Stimulated activated naive CD8-positive, alpha-beta T cell treated with anti-CD3 and anti-CD28 coated beads, Interleukin-15, amount 100 ng/mL, for 72 hours (primary cell): Measurements from ENCODE around the gene SEC16A.

Experiments
- ATAC-seq: fragments of 150-1000 bp; cut with Tn5 transposase; 2 replicates; pipeline ENCODE4 v1.10.0; 2021; ENCODE audit warnings: mild to moderate bottlenecking, moderate library complexity
- DNase-seq, 2 donors: peaks; one replicate each; pipeline ENCODE4 v3.0.0; 2021 to 2022
- H3K27ac Mint-ChIP-seq, 2 donors: one replicate each; pipeline ENCODE4 v1.8.0; 2022; ENCODE audit warnings: mild to moderate bottlenecking in 2 of 2, mixed read lengths in 2 of 2, moderate library complexity in 2 of 2
- H3K27me3 Mint-ChIP-seq: one replicate; pipeline ENCODE4 v1.8.0; 2022; ENCODE audit warnings: mixed read lengths
- H3K4me1 Mint-ChIP-seq: one replicate; pipeline ENCODE4 v1.8.0; 2022; ENCODE audit warnings: mild to moderate bottlenecking, mixed read lengths
- H3K4me3 Mint-ChIP-seq, 2 donors: one replicate each; pipeline ENCODE4 v1.8.0; 2022; ENCODE audit warnings: mild to moderate bottlenecking in 2 of 2, mixed read lengths in 2 of 2, moderate library complexity in 1 of 2
- H3K9me3 Mint-ChIP-seq, 2 donors: one replicate each; pipeline ENCODE4 v1.8.0; 2022; ENCODE audit warnings: mixed read lengths in 2 of 2

Gene SEC16A

DNA sequence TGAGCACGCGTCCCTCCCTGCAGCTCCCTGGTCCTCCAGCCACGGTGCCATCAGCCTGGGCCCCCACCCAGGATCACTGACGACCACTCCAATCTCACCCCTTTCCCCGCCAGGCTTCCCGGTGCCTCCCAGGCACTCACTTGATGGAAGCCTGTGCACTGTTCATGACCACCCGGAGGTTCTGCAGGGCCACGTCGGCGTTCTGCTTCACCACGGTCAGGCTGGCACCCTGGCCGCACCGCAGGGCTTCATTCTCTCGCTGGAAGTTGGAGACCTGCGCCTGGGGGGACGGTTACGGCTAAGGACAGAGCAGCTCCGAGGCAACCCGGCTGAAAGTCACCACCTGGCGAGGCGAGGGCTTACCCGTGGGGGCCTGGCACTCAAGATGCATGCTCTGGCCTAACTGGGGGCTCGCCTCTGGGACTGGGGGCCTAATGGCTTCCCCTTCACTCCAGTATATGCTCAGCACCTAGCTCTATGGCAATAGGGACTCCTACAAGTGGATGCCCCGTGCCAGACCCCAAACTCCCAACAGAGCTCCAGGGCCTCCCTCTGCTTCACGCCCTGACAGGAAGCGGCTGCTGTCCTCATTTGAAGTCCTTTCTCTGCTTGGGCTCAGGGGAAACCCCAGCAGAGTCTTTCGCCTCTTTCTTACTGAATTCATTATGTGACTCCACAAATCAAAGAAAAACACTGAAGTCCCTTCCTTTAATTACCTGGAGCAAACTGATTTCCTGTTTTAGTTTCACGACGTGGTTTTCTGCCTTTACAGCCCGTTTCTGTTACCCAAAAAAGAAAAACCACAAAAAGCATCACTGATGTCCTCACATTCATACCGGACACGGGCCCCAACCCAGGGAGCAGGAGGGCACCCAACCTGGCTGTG lies 78.7 kb downstream of the SEC16A start:
- Mint-ChIP-seq H3K4me3 (peak overlapping the region; percentile 71 to 75), H3K27me3 (no peaks in the 10 kb centered on the region), H3K4me1 (peaks cover 86% of the 10 kb centered on the region), H3K9me3 (no peaks in the 10 kb centered on the region), H3K27ac (peak overlapping the region; percentile 44 to 59)
- ATAC-seq = peak; percentile 62
- peak; percentile 55 to 74 for DNase-seq

DNA sequence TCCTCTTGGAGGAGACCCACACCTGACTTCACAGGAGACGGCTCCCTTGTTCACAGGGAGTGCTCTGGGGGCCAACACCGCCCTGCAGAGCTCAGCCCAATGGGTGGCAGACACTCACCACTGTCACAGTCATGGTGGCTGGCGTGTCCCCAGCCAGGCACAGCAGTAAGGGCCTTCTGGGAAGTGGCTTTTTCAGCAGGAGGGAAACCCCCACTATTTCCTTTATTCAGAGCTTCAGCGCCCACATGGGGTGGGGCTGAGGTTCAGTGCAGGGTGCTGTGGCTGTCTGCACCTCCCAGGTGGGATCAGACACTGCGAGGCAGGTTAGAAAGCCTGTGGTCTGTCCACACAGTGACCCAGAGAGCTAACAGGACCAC lies 79.3 kb downstream of the SEC16A start:
- Mint-ChIP-seq H3K27me3 (no peaks in the 10 kb centered on the region), H3K4me1 (peaks cover 86% of the 10 kb centered on the region), H3K27ac (peak overlapping the region; percentile 54 to 91), H3K4me3 (peak overlapping the region; percentile 71 to 75), H3K9me3 (no peaks in the 10 kb centered on the region)
- DNase-seq (peak; percentile 79 to 87), ATAC-seq (peak; percentile 87)

GRCh38 chr9:136402067-136402466 lies 80.8 kb downstream of the SEC16A start:
- Mint-ChIP-seq H3K27me3 (no peaks in the 10 kb centered on the region), H3K9me3 (no peaks in the 10 kb centered on the region), H3K4me3 (no peak overlapping the region), H3K4me1 (peaks cover 81% of the 10 kb centered on the region), H3K27ac (no peak overlapping the region)
- ATAC-seq (no peak), DNase-seq (no peak)

- H3K4me1 Mint-ChIP-seq = peaks cover 80% of the 10 kb centered on the region
- no peaks in the 10 kb centered on the region for H3K9me3 Mint-ChIP-seq
- DNase-seq = no peak
- H3K27ac Mint-ChIP-seq = no peak overlapping the region
- peak overlapping the region; percentile 19 to 51 for H3K4me3 Mint-ChIP-seq
- no peak for ATAC-seq
- H3K27me3 Mint-ChIP-seq = no peaks in the 10 kb centered on the region
Measured at GRCh38 chr9:136401173-136401922, 81.5 kb downstream of the SEC16A start.

DNA sequence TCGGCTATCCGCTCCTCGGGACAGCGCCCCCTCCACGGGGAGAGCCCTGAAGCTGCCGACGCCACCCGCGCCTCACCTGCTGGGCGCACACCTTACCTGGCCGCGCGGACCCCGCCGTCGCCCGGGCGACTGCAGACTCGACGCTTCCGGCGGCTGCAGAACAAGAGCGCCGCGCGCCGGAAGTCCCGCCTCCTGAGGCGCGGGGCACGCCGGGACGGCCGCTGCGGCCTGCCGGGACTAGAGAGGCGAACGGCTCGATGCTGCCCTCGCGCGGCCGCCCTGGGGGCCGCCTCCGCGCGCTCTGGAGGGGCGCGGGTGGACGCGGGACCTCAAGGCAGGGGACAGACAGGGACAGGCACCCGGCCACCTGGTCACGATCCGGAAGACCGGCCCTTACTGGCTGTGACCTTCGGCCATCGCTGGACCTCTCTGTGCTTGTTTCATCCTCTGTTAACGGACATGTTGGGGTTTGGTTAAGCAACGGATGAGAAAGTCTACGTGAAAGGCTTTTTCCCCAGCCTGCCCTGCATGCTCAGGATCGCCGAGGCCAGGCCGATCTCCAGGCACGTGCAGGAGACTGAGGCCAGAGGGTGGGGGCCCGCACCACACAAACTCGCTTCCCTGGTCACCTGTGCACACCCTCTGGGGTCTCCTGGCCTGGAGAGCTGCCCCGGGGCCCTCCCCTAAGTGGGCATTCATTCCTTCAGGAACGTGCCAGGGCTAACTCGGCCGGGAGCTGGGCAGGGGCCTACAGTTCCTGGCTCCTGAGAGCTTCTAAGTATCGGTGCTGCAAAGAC lies 82.6 kb downstream of the SEC16A start, which contains the start of gene SNAPC4:
Gene SNAPC4, minus strand, starts transcription at position 133 of the 797 bp plus-strand sequence. CDS start 1,742 bp downstream, outside the sequence.
- Mint-ChIP-seq H3K4me3 (peak within 1 kb of the TSS; percentile 91 to 93), H3K4me1 (peaks cover 71% of the 10 kb centered on the region), H3K27ac (peak within 1 kb of the TSS; percentile 87 to 88), H3K9me3 (no peaks in the 10 kb centered on the region), H3K27me3 (no peaks in the 10 kb centered on the region)
- ATAC-seq = peak; percentile 71
- peak; percentile 88 for DNase-seq

DNA sequence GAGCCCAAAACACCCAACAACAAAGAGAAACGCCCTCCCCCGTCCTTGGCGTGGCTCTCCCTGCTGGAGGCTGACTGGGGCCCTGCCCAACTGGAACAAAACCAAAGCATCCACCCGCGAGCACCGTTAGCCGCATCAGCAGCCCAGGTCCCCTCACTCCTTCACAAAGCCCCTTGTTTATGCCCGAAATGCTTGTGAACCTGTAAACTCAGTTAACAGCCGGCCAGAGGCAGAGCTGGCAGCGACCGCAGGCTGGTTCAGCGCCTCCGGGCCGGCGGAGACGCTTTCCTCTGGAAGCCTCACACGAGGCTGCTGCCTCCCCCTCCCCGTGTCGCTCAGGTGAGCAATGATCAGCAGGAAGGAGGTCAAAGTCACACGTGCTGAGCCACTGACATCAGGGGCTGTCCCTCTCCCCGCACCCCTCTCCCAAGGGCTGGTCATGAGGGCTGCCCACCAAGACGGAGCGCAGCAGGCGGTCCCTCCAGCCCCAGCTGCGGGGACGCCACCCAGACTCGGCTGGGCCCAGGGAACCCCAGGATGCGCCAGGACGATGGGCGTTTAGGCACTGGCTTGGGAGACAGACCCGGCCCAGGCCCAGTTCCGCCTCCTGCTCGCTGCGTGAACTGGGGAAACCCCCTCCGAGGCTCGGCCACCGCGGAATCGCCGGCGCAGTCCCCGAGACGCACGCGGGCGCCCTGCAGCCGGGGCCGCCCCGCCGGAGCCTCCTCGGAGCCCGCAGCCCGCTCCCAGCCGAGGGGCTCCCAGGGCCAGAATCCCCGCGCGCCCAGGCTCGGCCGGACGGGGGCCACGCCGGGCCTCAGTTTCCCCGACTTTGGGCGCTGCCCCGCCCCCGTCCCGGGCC lies 83.4 kb downstream of the SEC16A start:
- peak; percentile 32 to 61 for DNase-seq
- Mint-ChIP-seq H3K27ac (peak overlapping the region; percentile 7 to 87), H3K4me3 (peak overlapping the region; percentile 91 to 93), H3K4me1 (peaks cover 63% of the 10 kb centered on the region), H3K9me3 (no peaks in the 10 kb centered on the region), H3K27me3 (no peaks in the 10 kb centered on the region)
- ATAC-seq = peak; percentile 40

DNA sequence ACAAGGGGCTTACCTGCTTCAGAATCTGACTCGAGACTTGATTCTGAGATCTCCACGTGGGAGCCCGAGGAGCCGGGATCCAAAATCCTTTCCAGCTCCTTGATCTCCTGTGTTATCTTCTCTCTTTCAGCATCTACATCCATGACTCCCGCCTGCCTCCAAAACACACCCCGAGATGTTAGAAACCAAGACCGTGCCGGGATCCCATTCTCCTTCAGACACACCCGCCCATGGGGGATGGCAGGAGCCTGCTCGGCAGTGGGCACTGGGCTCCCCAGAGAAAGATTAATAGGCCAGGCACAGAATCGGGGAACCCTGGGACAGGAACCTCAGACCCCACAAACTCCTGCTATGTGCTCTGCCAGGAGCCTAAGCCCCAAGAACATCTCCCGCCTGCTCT lies 84.6 kb downstream of the SEC16A start:
- ATAC-seq (no peak), DNase-seq (no peak)
- Mint-ChIP-seq H3K9me3 (no peaks in the 10 kb centered on the region), H3K27ac (no peak overlapping the region), H3K4me3 (peak overlapping the region; percentile 91 to 93), H3K27me3 (no peaks in the 10 kb centered on the region), H3K4me1 (peaks cover 51% of the 10 kb centered on the region)

GRCh38 chr9:136397643-136398042 lies 85.2 kb downstream of the SEC16A start:
- H3K4me1 Mint-ChIP-seq = peaks cover 47% of the 10 kb centered on the region
- no peak for ATAC-seq
- no peak overlapping the region for H3K27ac Mint-ChIP-seq
- DNase-seq = no peak
- no peaks in the 10 kb centered on the region for H3K27me3 Mint-ChIP-seq
- peak overlapping the region in 1 of 2 donors; percentile 15 for H3K4me3 Mint-ChIP-seq
- no peaks in the 10 kb centered on the region for H3K9me3 Mint-ChIP-seq

- Mint-ChIP-seq H3K27me3 (no peaks in the 10 kb centered on the region), H3K4me1 (peaks cover 32% of the 10 kb centered on the region), H3K27ac (no peak overlapping the region), H3K4me3 (no peak overlapping the region), H3K9me3 (no peaks in the 10 kb centered on the region)
- DNase-seq (no peak), ATAC-seq (no peak)
Measured at GRCh38 chr9:136396219-136396515, 86.7 kb downstream of the SEC16A start.

DNA sequence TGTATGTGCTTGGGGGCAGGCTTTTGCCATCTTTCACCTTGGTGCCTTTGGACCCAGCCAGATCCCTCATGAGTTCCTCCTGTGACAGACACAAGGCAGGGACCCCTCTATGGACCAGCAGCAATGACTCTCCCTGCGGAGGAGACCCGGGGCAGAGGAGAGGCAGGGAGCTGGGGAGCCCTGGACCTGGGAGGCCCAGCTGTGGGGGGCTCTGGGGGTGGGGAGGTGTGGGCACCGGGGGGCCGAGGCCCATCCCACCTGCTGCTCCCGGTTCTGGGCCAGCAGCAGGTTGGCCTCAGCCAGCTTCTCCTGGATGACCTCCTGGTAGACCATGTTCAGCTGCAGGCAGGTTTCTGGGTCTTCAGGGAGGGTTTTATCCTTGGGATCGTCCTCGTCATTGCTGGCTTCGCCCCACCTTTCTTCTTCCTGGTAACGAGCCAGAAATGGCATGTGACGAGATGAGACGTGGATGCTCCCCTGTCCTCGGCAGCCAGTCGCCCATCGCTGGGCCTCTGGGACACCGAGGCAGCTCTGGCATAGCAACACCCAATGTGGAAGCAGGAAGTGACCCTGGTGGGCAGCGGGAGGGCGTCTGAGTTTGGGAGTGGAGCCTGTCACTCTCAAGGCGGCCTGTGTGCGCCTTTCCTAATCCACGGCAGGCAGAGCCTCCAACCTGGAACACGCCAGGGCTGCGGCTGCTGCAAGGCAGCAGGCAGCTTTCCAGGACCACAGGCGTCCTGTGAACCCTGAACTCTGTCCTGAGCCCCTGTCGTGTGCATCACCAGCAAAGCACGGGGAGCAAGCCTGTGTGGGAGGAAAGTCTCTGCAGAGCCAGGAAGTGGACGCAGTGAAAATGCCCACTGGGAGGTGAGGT lies 87.3 kb downstream of the SEC16A start:
- H3K4me3 Mint-ChIP-seq = no peak overlapping the region
- ATAC-seq (no peak), DNase-seq (no peak)
- no peaks in the 10 kb centered on the region for H3K9me3 Mint-ChIP-seq
- no peaks in the 10 kb centered on the region for H3K27me3 Mint-ChIP-seq
- peaks cover 26% of the 10 kb centered on the region for H3K4me1 Mint-ChIP-seq
- H3K27ac Mint-ChIP-seq = no peak overlapping the region

DNA sequence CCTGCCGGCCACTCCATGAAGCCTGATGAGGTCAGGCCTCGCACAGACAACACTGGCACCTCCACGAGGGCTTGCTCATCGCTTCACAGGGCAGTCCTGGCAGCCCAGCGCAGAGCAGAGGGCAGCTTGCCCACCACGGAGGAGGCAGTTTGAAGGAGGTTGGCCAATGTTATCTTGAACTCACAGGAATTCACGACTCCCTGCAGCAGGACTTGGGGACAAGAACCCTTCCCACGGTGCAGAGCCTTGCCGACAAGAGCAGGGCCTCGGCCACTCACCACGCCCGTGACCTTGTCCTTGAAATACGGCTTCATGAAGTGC lies 87.9 kb downstream of the SEC16A start:
- no peak for DNase-seq
- Mint-ChIP-seq H3K4me3 (no peak overlapping the region), H3K27me3 (no peaks in the 10 kb centered on the region), H3K4me1 (peaks cover 23% of the 10 kb centered on the region), H3K27ac (no peak overlapping the region), H3K9me3 (no peaks in the 10 kb centered on the region)
- ATAC-seq = no peak

- no peak for ATAC-seq
- peaks cover 23% of the 10 kb centered on the region for H3K4me1 Mint-ChIP-seq
- no peaks in the 10 kb centered on the region for H3K27me3 Mint-ChIP-seq
- peak overlapping the region in 1 of 2 donors; percentile 12 for H3K27ac Mint-ChIP-seq
- DNase-seq = no peak
- no peak overlapping the region for H3K4me3 Mint-ChIP-seq
- H3K9me3 Mint-ChIP-seq = no peaks in the 10 kb centered on the region
Measured at GRCh38 chr9:136394312-136395019, 88.4 kb downstream of the SEC16A start.

GRCh38 chr9:136393531-136393930 lies 89.3 kb downstream of the SEC16A start:
- H3K4me1 Mint-ChIP-seq = peaks cover 13% of the 10 kb centered on the region
- no peaks in the 10 kb centered on the region for H3K27me3 Mint-ChIP-seq
- ATAC-seq (no peak), DNase-seq (no peak)
- H3K27ac Mint-ChIP-seq = peak overlapping the region in 1 of 2 donors; percentile 27
- no peaks in the 10 kb centered on the region for H3K9me3 Mint-ChIP-seq
- no peak overlapping the region for H3K4me3 Mint-ChIP-seq
